A673 (cell line): ENCODE data around the gene DNM1. TPM values are rescaled to one million over a fixed set of nuclear protein-coding genes. Genes with fewer than 3 reads are reported as not detected.

Experiments
- BruUV-seq: library from RNA; stranded (reverse); fragments of 400-500 nt; replicated peaks from 2 replicates; lab custom pipeline; 2021; lab: Mats Ljungman, UMichigan
- CTCF ChIA-PET: fragments of 300-600 bp; sonication (Branson Sonifier 250); formaldehyde crosslinking; loops from one replicate; lab custom pipeline; 2022; ENCODE audit warnings: antibody characterized with exemption; lab: Charles Lee
- POLR2A ChIA-PET: fragments of 300-600 bp; sonication (Branson Sonifier 250); formaldehyde crosslinking; loops from one replicate; lab custom pipeline; 2022; ENCODE audit warnings: antibody characterized with exemption; ENCODE audit not compliant: low non-redundant PET; lab: Charles Lee
- DNase-seq: peaks from one replicate; pipeline ENCODE4 v3.0.0-alpha.2; 2015; ENCODE audit warnings: low spot score
- H3K27ac ChIP-seq: fragments of 200-600 bp; sonication (generic); 2 replicates; pipeline ENCODE4 v1.5.1; 2016; ENCODE audit warnings: mixed run types, low read depth, mild to moderate bottlenecking, mixed read lengths, antibody characterized with exemption, low read length; ENCODE audit not compliant: poor library complexity, severe bottlenecking
- H3K27me3 ChIP-seq: fragments of 200-600 bp; sonication (generic); replicated peaks from 2 replicates; pipeline ENCODE4 v1.6.1; 2017; ENCODE audit warnings: mixed run types, low read depth, mild to moderate bottlenecking, mixed read lengths, antibody characterized with exemption, low read length; ENCODE audit not compliant: insufficient read depth, poor library complexity
- H3K36me3 ChIP-seq: fragments of 200-600 bp; sonication (generic); 2 replicates; pipeline ENCODE4 v1.6.1; 2016; ENCODE audit warnings: mixed run types, mild to moderate bottlenecking, mixed read lengths, antibody characterized with exemption, low read length; ENCODE audit not compliant: insufficient read depth, poor library complexity, severe bottlenecking
- H3K4me1 ChIP-seq: fragments of 200-600 bp; sonication (generic); 2 replicates; pipeline ENCODE4 v1.6.1; 2017; ENCODE audit warnings: mixed run types, mild to moderate bottlenecking, mixed read lengths, antibody characterized with exemption, low read length; ENCODE audit not compliant: insufficient read depth, poor library complexity, severe bottlenecking
- H3K4me3 ChIP-seq: fragments of 200-600 bp; sonication (generic); 2 replicates; pipeline ENCODE4 v1.5.1; 2016; ENCODE audit warnings: low read depth, mixed run types, mild to moderate bottlenecking, mixed read lengths, low read length; ENCODE audit not compliant: poor library complexity, severe bottlenecking
- H3K9me3 ChIP-seq: fragments of 200-600 bp; sonication (generic); 2 replicates; pipeline ENCODE4 v1.6.1; 2016; ENCODE audit warnings: mixed run types, low read depth, mild to moderate bottlenecking, mixed read lengths, antibody characterized with exemption, low read length; ENCODE audit not compliant: poor library complexity, severe bottlenecking
- EZH2 ChIP-seq: fragments of 200-600 bp; sonication (generic); IDR thresholded peaks from 2 replicates; pipeline ENCODE4 v1.6.1; 2017; ENCODE audit warnings: borderline replicate concordance, low read depth, mild to moderate bottlenecking, mixed read lengths, antibody characterized with exemption, low read length; ENCODE audit not compliant: poor library complexity, severe bottlenecking
- intact Hi-C: fragments of 100-400 bp; cut with micrococcal nuclease; formaldehyde crosslinking; loops from one replicate; pipeline ENCODE4 v1.10.0; 2022; ENCODE audit not compliant: unreplicated experiment
- total RNA-seq: library from RNA; stranded (reverse); gene quantifications from 2 replicates; pipeline ENCODE4 v1.2.3, GENCODE V29; 2021
- TF ChIP-seq, protein P1 (sequence below): fragments of 300-800, 200-600 bp; sonication (generic); conservative IDR thresholded peaks from 2 replicates; pipeline ENCODE4 v1.5.1; 2017; ENCODE audit warnings: low read depth, mild to moderate bottlenecking, antibody characterized with exemption, low read length, moderate library complexity, mixed read lengths

DNM1 gene
- total RNA-seq, 1 experiment from 2014 or later, result 7.6 TPM

DNA sequence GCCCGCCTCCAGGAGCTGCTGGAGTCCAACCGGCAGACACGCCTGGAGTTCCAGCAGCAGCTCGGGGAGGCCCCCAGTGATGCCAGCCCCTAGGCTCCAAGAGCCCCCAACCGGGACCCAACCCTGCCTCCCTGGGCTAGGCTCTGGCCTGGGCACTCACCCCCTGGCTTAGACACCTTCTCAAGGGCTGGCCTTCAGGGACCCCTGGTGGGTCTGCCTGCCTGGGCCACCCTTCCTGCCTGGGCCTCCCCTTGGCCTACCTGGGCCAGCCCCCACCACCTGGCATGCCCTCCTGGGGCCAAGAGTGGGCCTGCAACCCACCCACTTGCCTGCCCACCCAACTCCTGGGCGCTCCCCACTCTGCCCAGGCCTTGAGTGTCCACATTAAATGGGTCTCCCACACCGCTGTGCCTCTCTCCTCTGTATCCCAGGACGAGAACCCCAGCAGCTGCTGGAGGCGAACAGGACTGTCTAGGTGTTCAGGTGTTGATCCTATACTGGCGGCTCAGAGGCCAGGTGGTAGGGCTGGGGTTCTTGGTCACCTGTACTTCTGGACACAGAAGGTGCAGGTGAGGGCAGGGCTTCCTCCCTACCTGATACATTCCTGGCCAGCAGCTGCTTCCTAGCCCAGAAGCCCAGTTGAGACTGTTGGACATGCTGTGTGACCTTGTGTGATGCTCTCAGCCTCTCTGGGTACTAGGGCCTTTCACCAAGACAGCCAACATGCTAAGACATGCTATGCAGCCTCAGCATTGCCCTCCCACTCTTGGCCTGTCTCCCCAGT, 39.5 kb upstream of the DNM1 start:
- peaks cover 7% of the 10 kb centered on the region for H3K4me1 ChIP-seq
- CTCF ChIA-PET, result no interaction called here
- no peaks in the 10 kb centered on the region for H3K9me3 ChIP-seq
- TF ChIP-seq, protein P1, sequence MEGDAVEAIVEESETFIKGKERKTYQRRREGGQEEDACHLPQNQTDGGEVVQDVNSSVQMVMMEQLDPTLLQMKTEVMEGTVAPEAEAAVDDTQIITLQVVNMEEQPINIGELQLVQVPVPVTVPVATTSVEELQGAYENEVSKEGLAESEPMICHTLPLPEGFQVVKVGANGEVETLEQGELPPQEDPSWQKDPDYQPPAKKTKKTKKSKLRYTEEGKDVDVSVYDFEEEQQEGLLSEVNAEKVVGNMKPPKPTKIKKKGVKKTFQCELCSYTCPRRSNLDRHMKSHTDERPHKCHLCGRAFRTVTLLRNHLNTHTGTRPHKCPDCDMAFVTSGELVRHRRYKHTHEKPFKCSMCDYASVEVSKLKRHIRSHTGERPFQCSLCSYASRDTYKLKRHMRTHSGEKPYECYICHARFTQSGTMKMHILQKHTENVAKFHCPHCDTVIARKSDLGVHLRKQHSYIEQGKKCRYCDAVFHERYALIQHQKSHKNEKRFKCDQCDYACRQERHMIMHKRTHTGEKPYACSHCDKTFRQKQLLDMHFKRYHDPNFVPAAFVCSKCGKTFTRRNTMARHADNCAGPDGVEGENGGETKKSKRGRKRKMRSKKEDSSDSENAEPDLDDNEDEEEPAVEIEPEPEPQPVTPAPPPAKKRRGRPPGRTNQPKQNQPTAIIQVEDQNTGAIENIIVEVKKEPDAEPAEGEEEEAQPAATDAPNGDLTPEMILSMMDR, result no peak
- TF ChIP-seq EZH2, result no peak
- no peak overlapping the region for H3K27ac ChIP-seq
- DNase-seq, result no peak
- H3K4me3 ChIP-seq, result no peak overlapping the region
- H3K27me3 ChIP-seq, result no peaks in the 10 kb centered on the region
- POLR2A ChIA-PET, result no interaction called here
- peaks cover 35% of the 10 kb centered on the region for H3K36me3 ChIP-seq
- no TSS peak for BruUV-seq
- intact Hi-C loops, result no loop called here

DNA sequence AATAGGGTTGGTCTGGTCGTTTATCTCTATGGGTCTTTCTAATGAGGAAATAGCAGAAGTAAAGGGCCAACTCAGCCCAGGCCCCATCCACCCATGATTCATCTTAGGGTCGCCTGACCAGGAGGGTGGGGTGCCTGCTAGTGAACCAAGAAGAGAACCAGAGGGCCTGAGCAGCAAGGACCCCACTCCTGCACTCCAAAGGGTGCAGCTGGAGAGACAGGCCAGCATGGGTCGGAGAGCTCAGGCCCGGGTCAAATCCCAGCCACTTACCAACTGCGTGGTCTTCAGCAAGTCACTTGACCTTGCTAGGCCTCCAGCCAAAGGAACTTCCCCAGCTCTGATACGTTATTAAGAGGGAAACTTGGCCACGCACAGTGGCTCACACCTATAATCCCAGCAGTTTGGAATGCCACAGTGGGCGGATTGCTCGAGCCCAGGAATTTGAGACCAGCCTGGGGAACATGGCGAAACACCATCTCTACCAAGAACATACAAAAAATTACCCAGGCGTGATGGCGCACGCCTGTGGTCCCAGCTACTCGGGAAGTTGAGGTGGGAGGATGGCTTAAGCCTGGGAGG, 38.8 kb upstream of the DNM1 start:
- no peak overlapping the region for H3K4me3 ChIP-seq
- POLR2A ChIA-PET, result no interaction called here
- H3K27ac ChIP-seq, result no peak overlapping the region
- intact Hi-C loops, result no loop called here
- TF ChIP-seq, protein P1, result no peak
- TF ChIP-seq EZH2, result no peak
- no TSS peak for BruUV-seq
- CTCF ChIA-PET, result no interaction called here
- H3K36me3 ChIP-seq, result peaks cover 40% of the 10 kb centered on the region
- no peaks in the 10 kb centered on the region for H3K27me3 ChIP-seq
- no peaks in the 10 kb centered on the region for H3K9me3 ChIP-seq
- H3K4me1 ChIP-seq, result peaks cover 4% of the 10 kb centered on the region
- DNase-seq, result no peak

DNA sequence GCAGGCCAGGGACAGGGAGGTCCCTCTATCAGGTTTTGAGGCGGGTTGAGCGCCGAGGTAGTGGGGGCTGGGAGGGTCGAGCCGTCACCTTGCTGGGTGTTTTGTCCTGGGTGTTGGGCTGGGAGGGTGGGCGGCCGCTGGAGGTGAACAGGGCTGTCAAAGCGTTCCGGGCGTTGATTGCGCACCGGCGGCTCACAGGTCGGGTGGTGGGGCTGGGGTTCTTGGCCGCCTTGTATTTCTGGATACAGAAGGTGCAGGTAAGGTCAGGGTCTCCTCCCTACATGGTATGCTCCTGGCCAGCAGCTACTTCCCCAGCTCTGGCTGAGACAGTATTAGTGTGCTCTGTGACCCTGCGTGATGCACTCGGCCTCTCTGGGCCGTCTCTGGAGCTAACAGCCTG, 37.0 kb upstream of the DNM1 start:
- no peak for DNase-seq
- ChIA-PET POLR2A (no interaction called here), CTCF (no interaction called here)
- Histone ChIP-seq H3K4me3 (no peak overlapping the region), H3K27me3 (no peaks in the 10 kb centered on the region), H3K27ac (no peak overlapping the region), H3K36me3 (peaks cover 49% of the 10 kb centered on the region), H3K9me3 (no peaks in the 10 kb centered on the region), H3K4me1 (no peaks in the 10 kb centered on the region)
- intact Hi-C loops, result no loop called here
- BruUV-seq, result no TSS peak
- no peak for TF ChIP-seq EZH2
- TF ChIP-seq, protein P1, result no peak
